ENCODE data around the gene PNMA6E.

The PNMA6E gene

GRCh38 chrX:153347530-153347929 is 53.6 kb downstream of the PNMA6E start:
- no peak for DNase-seq
